Panc1 (cell line): ENCODE results near the gene INF2. TPM values are rescaled to one million over a fixed set of nuclear protein-coding genes. Genes with fewer than 3 reads are reported as not detected.
A peak's percentile ranks its signal among the peaks of the same experiment; 100 is the strongest.
"Not testable (repeated sequence)": the region's sequence is repeated elsewhere in the genome, so short reads cannot be mapped to it uniquely, and the experiment has no call there.

ENCODE experiments used
- ATAC-seq: fragments of 200-7000 bp; cut with Tn5 transposase; 2 replicates; pipeline ENCODE4 v1.9.1; 2020; ENCODE audit warnings: mild to moderate bottlenecking, moderate library complexity
- BruUV-seq: library from RNA; stranded (reverse); fragments of 400-500 nt; replicated peaks from 2 replicates; lab custom pipeline; 2021; lab: Mats Ljungman, UMichigan
- CTCF ChIA-PET: fragments of 300-600 bp; sonication (Branson Sonifier 250); formaldehyde crosslinking; loops from one replicate; lab custom pipeline; 2022; ENCODE audit warnings: antibody characterized with exemption; lab: Charles Lee
- POLR2A ChIA-PET: fragments of 300-600 bp; sonication (Branson Sonifier 250); formaldehyde crosslinking; loops from one replicate; lab custom pipeline; 2022; ENCODE audit warnings: antibody characterized with exemption; lab: Charles Lee
- DNase-seq: peaks from one replicate; pipeline ENCODE4 v3.0.0-alpha.2; 2010; ENCODE audit warnings: low read depth, low spot score
- H3K27ac ChIP-seq: 2 replicates; pipeline ENCODE4 v1.5.1; 2011; ENCODE audit warnings: mild to moderate bottlenecking, low read length, inconsistent platforms
- H3K27me3 ChIP-seq: fragments of 200-500 bp; sonication (Bioruptor generic); 2 replicates; pipeline ENCODE4 v1.6.0; 2014; ENCODE audit warnings: low read length, inconsistent platforms; ENCODE audit not compliant: control insufficient read depth, insufficient read depth
- H3K36me3 ChIP-seq: fragments of 200-500 bp; sonication (Bioruptor generic); 2 replicates; pipeline ENCODE4 v1.5.1; 2014; ENCODE audit warnings: inconsistent platforms, mild to moderate bottlenecking, low read length, moderate library complexity; ENCODE audit not compliant: control insufficient read depth, insufficient read depth
- H3K4me1 ChIP-seq: 2 replicates; pipeline ENCODE4 v1.5.1; 2011; ENCODE audit warnings: inconsistent platforms, mild to moderate bottlenecking, low read length, moderate library complexity; ENCODE audit not compliant: control insufficient read depth, insufficient read depth
- H3K4me3 ChIP-seq, 2 experiments: 2 replicates each; pipeline ENCODE4 v1.5.1; 2011 to 2012; ENCODE audit warnings: low read depth in 2 of 2, low read length in 2 of 2, mild to moderate bottlenecking in 2 of 2, inconsistent platforms in 1 of 2, moderate library complexity in 1 of 2
- H3K9me3 ChIP-seq: fragments of 200-500 bp; sonication (Bioruptor generic); 2 replicates; pipeline ENCODE4 v1.5.1; 2014; ENCODE audit warnings: low read depth, mild to moderate bottlenecking, inconsistent platforms, low read length, moderate library complexity; ENCODE audit not compliant: control insufficient read depth, insufficient read depth
- POLR2AphosphoS5 ChIP-seq: IDR thresholded peaks from 2 replicates; pipeline ENCODE4 v1.6.1; 2012; ENCODE audit warnings: mild to moderate bottlenecking, low read depth, low read length, moderate library complexity
- SIN3A ChIP-seq: IDR thresholded peaks from 2 replicates; pipeline ENCODE4 v1.6.1; 2012; ENCODE audit warnings: low read depth, mild to moderate bottlenecking, low read length, moderate library complexity, borderline replicate concordance; ENCODE audit not compliant: insufficient read depth
- TCF7L2 ChIP-seq: IDR thresholded peaks from 2 replicates; pipeline ENCODE4 v1.6.1; 2011; ENCODE audit warnings: mild to moderate bottlenecking, low read depth, low read length, inconsistent platforms
- in situ Hi-C: cut with HindIII; loops from 2 replicates; pipeline ENCODE4 v1.10.0; 2016; ENCODE audit warnings: low sequenced_read_pairs, low pct_unique_long_range_greater_than_20kb
- intact Hi-C: fragments of 100-400 bp; cut with micrococcal nuclease; formaldehyde crosslinking; loops from one replicate; pipeline ENCODE4 v1.10.0; 2022; ENCODE audit not compliant: unreplicated experiment
- total RNA-seq: library from RNA; stranded (reverse); gene quantifications from one replicate; pipeline ENCODE4 v1.2.1, GENCODE V29; 2021; ENCODE audit not compliant: unreplicated experiment
- TF ChIP-seq, protein P1 (sequence below), 2 experiments: IDR thresholded peaks; 2 replicates each; pipeline ENCODE4 v1.6.1; 2011 to 2012; ENCODE audit warnings: low read depth in 2 of 2, control low read depth in 1 of 2, low read length in 1 of 2, mild to moderate bottlenecking in 1 of 2, moderate library complexity in 1 of 2; ENCODE audit not compliant: insufficient read depth in 1 of 2
- TF ChIP-seq, protein P2 (sequence below): fragments of 450-650 bp; IDR thresholded peaks from 2 replicates; pipeline ENCODE4 v1.5.1; 2017; ENCODE audit warnings: mild to moderate bottlenecking

Gene INF2
- total RNA-seq, 1 experiment from 2014 or later = 195 TPM

DNA sequence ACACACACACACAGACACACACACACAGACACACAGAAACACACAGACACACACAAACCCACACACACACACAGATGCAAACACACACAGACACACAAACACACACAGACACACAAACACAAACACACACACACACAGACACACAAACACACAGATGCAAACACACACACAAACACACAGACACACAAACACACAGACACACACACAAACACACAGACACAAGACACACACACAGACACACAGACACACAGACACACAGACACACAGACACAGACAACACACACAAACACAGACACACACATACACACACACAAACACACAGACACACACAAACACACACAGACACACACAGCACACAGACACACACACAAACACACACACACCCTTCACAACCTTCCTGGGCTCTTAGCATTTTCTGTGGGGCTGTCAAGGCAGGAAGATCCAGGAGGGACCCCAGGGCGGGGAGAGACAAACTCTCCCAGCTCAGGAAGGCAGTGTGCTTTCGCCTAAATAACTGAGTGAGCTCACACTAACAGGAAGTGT lies 24.2 kb upstream of the INF2 start:
- intact Hi-C loops = no loop called here
- no TSS peak for BruUV-seq
- POLR2A ChIA-PET = interaction anchor here (0.5 kb wide), 1 partner anchor 104 kb away, joined by 6 read pairs; no protein-coding TSS in a partner anchor
- TF ChIP-seq TCF7L2 (no peak), POLR2AphosphoS5 (0 out of 2 replicates have a peak, but pooled peaks have one; percentile 37), SIN3A (no peak)
- ATAC-seq (no peak), DNase-seq (no peak)
- no peaks in the 10 kb centered on the region for H3K9me3 ChIP-seq
- in situ Hi-C loops = no loop called here
- H3K4me3 ChIP-seq = no peak overlapping the region
- H3K27me3 ChIP-seq = no peaks in the 10 kb centered on the region
- H3K36me3 ChIP-seq = no peaks in the 10 kb centered on the region
- peaks cover 36% of the 10 kb centered on the region for H3K4me1 ChIP-seq
- H3K27ac ChIP-seq = peak overlapping the region; percentile 95
- CTCF ChIA-PET = interaction anchor here (0.6 to 1.6 kb wide), 2 partner anchors 12 to 16 kb away, joined by 3 to 8 read pairs; no protein-coding TSS in a partner anchor

DNA sequence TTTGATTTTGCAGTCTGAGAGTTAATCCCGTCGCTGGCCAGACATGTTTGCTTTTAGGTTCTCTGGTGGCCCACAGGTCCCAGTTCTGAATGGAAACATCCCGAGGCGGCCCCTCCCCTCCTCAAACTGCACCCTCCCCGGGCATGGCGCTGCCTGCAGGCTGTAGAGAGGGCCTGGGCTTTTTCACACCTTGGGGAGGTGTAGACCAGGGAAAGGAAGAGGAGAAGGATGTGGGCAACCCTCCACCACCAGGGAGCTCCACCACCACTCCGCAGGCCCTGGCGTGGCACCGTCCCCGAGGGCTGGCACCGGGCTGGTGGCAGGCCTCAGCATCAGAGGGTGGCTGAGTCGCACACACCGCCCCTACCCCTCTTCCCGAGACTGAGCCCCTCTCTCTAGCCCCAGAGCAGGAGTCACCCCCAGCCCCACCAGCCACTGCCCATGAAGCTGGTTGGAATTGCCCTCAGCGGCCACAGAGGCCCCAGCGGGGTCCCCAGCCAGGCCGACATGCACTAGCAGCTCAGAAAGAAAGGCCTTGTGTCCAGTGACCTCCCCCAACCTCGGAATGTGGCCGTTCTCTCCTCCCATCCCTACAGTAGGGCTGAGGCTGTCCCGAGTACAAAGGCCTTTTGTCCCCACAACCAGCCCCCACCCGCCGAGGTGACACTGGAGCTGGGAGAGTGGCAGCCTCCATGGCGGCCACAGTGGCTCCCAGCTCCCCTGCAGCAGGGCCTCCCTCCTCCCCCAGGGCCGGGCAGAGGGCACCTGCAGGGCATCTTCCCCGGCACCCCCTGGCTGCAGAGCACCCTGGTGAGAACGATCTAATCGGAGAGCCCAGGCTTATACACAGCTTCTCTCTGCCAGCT lies 23.5 kb upstream of the INF2 start:
- intact Hi-C loops (no loop called here), in situ Hi-C loops (no loop called here)
- peak; percentile 93 for ATAC-seq
- peak; percentile 71 for TF ChIP-seq POLR2AphosphoS5
- TF ChIP-seq, protein P1, sequence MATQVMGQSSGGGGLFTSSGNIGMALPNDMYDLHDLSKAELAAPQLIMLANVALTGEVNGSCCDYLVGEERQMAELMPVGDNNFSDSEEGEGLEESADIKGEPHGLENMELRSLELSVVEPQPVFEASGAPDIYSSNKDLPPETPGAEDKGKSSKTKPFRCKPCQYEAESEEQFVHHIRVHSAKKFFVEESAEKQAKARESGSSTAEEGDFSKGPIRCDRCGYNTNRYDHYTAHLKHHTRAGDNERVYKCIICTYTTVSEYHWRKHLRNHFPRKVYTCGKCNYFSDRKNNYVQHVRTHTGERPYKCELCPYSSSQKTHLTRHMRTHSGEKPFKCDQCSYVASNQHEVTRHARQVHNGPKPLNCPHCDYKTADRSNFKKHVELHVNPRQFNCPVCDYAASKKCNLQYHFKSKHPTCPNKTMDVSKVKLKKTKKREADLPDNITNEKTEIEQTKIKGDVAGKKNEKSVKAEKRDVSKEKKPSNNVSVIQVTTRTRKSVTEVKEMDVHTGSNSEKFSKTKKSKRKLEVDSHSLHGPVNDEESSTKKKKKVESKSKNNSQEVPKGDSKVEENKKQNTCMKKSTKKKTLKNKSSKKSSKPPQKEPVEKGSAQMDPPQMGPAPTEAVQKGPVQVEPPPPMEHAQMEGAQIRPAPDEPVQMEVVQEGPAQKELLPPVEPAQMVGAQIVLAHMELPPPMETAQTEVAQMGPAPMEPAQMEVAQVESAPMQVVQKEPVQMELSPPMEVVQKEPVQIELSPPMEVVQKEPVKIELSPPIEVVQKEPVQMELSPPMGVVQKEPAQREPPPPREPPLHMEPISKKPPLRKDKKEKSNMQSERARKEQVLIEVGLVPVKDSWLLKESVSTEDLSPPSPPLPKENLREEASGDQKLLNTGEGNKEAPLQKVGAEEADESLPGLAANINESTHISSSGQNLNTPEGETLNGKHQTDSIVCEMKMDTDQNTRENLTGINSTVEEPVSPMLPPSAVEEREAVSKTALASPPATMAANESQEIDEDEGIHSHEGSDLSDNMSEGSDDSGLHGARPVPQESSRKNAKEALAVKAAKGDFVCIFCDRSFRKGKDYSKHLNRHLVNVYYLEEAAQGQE (IDR thresholded peaks at IDR 0.05; ENCODE audit: insufficient read depth in 1 of 2, low read depth in 2 of 2, low read length in 1 of 2) = no peak
- TF ChIP-seq TCF7L2 = peak; percentile 58
- TF ChIP-seq, protein P2, sequence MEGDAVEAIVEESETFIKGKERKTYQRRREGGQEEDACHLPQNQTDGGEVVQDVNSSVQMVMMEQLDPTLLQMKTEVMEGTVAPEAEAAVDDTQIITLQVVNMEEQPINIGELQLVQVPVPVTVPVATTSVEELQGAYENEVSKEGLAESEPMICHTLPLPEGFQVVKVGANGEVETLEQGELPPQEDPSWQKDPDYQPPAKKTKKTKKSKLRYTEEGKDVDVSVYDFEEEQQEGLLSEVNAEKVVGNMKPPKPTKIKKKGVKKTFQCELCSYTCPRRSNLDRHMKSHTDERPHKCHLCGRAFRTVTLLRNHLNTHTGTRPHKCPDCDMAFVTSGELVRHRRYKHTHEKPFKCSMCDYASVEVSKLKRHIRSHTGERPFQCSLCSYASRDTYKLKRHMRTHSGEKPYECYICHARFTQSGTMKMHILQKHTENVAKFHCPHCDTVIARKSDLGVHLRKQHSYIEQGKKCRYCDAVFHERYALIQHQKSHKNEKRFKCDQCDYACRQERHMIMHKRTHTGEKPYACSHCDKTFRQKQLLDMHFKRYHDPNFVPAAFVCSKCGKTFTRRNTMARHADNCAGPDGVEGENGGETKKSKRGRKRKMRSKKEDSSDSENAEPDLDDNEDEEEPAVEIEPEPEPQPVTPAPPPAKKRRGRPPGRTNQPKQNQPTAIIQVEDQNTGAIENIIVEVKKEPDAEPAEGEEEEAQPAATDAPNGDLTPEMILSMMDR = peak; percentile 72; the same call in 1 of the 2 replicates
- no peaks in the 10 kb centered on the region for H3K27me3 ChIP-seq
- ChIA-PET CTCF (interaction anchor here (0.6 to 1.6 kb wide), 5 partner anchors 9 to 26 kb away, joined by 3 to 8 read pairs (median 3); no protein-coding TSS in a partner anchor), POLR2A (interaction anchor here (0.5 kb wide), 2 partner anchors 103 to 267 kb away, joined by 3 to 6 read pairs; no protein-coding TSS in a partner anchor)
- peak overlapping the region; percentile 95 for H3K27ac ChIP-seq
- DNase-seq = no peak
- no peaks in the 10 kb centered on the region for H3K9me3 ChIP-seq
- no TSS peak for BruUV-seq
- H3K36me3 ChIP-seq = no peaks in the 10 kb centered on the region
- H3K4me3 ChIP-seq = no peak overlapping the region
- peaks cover 36% of the 10 kb centered on the region for H3K4me1 ChIP-seq

DNA sequence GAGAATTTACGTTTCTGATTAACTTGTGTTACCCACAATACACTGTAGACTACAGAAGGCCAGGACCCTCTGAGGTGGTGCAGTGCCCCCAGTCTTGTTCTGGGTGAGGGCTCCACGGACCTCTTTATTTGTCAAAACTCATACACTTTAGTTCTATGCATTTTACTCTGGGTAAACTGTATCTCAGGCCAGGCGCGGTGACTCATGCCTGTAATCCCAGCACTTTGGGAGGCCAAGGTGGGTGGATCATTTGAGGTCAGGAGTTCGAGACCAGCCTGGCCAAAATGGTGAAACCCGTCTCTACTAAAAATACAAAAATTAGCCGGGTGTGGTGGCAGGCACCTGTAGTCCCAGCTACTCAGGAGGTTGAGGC lies 22.9 kb upstream of the INF2 start:
- H3K9me3 ChIP-seq, DNase-seq, H3K36me3 ChIP-seq, H3K27me3 ChIP-seq, BruUV-seq, in situ Hi-C loops, intact Hi-C loops, H3K4me3 ChIP-seq: not testable (repeated sequence)
- peaks cover 36% of the 10 kb centered on the region for H3K4me1 ChIP-seq
- H3K27ac ChIP-seq = peak overlapping the region; percentile 95
- ATAC-seq = peak; percentile 29
- CTCF ChIA-PET = interaction anchor here (0.8 to 1.6 kb wide), 4 partner anchors 8 to 26 kb away, joined by 3 to 8 read pairs (median 4); no protein-coding TSS in a partner anchor
- POLR2A ChIA-PET = interaction anchor here (0.5 kb wide), 1 partner anchor 267 kb away, joined by 3 read pairs; no protein-coding TSS in a partner anchor
